Measurements from ENCODE around the gene KIAA1671. TPM values are rescaled to one million over a fixed set of nuclear protein-coding genes. Genes with fewer than 3 reads are reported as not detected.
A peak's percentile ranks its signal among the peaks of the same experiment; 100 is the strongest.
"Not testable (repeated sequence)": the region's sequence is repeated elsewhere in the genome, so short reads cannot be mapped to it uniquely, and the experiment has no call there.

The KIAA1671 gene
- total RNA-seq = 16.5 and 17.6 TPM in 2 replicates

DNA sequence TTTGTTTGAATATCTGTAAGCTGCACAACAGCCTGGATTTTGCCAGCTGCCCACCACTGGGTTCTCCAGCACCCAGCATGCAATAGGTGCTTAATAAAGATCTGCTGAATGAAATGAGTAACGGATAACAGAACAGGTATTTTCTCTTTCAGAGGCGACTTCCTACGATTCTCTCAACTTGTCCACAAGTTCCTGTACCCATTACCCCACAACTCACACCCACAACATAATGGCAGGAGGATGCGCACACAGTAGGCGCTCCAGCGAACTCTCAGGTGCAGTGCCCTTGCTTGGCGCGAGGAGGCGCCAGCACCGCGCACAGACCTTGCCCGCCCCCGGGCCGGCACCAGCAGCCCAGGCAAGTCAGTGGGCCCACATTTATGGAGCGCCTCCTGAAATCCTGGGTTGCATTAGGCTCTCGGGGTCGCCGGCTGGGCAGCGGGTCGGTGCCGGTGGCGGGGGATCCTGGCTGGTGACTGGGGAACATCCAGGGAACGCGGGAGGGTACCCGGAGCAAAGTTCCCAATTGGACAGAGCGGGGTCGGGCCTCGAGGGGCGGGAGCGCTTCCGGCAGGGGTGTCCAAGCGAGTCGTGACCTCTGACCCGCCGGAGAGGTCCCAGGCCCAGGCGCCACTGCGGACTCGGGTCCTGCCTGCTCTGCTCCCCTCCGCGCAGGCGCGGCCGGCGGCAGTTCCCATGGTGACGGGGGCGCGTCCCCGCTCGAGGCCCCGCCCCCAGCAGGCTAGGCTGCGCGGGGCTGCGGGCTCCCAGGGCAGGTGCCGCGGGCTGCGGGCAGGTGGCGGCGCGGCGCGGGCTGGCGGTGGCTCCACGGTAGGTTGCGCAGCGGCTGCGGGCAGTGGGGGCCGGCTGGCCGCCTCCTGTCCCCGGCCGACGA is at the start of gene KIAA1671:
Gene KIAA1671, plus strand, starts transcription at position 775 of the 895 bp plus-strand sequence. CDS start 75,284 bp downstream, outside the sequence.
- H3K36me3 Mint-ChIP-seq (ENCODE audit: low read depth) = no peaks in the 10 kb centered on the region
- peak; percentile 88 for DNase-seq (ENCODE audit: low spot score)
- H3K4me3 Mint-ChIP-seq = peak within 1 kb of the TSS; percentile 83
- peaks cover 31% of the 10 kb centered on the region for H3K4me1 Mint-ChIP-seq (ENCODE audit: low read depth)
- H3K27ac Mint-ChIP-seq = peak within 1 kb of the TSS; percentile 15
- intact Hi-C loops (cut with micrococcal nuclease) = loop anchor here (1.0 to 2.0 kb wide), 4 partner anchors 42 to 105 kb away; no protein-coding TSS in a partner anchor
- no peaks in the 10 kb centered on the region for H3K9me3 Mint-ChIP-seq
- peaks cover 49% of the 10 kb centered on the region for H3K27me3 Mint-ChIP-seq (ENCODE audit: insufficient read depth)

DNA sequence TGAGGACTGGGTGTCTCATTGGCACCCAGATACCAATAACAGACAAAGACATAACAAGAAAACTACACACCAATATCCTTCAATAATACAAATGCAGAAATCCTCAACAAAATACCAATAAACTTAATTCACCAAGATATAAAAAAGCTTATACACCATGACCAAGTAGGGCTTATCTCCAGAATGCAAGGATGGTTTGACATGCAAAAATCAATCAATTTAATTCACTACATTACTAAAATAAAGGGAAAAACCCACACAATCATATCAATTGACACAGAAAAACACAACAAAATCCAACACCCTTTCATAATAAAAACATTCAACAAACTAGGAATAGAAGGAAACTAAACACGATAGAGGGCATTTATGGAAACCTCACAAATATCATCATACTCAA is 46.6 kb upstream of the KIAA1671 start:
- Mint-ChIP-seq H3K27me3 (ENCODE audit: insufficient read depth) (peaks cover 1% of the 10 kb centered on the region), H3K9me3 (peaks cover 14% of the 10 kb centered on the region), H3K27ac (no peak overlapping the region), H3K4me3 (no peak overlapping the region), H3K36me3 (ENCODE audit: low read depth) (no peaks in the 10 kb centered on the region), H3K4me1 (ENCODE audit: low read depth) (no peaks in the 10 kb centered on the region)
- no peak for DNase-seq (ENCODE audit: low spot score)
- intact Hi-C loops (cut with micrococcal nuclease) = no loop called here

- H3K4me3 Mint-ChIP-seq; H3K27me3 Mint-ChIP-seq (ENCODE audit: insufficient read depth); intact Hi-C loops (cut with micrococcal nuclease); DNase-seq (ENCODE audit: low spot score); H3K36me3 Mint-ChIP-seq (ENCODE audit: low read depth); H3K4me1 Mint-ChIP-seq (ENCODE audit: low read depth); H3K27ac Mint-ChIP-seq: not testable (repeated sequence)
- H3K9me3 Mint-ChIP-seq = peaks cover 14% of the 10 kb centered on the region
Measured at GRCh38 chr22:24907101-24907500, 45.4 kb upstream of the KIAA1671 start.

GRCh38 chr22:24920029-24920428 is 32.5 kb upstream of the KIAA1671 start:
- H3K4me1 Mint-ChIP-seq (ENCODE audit: low read depth) = no peaks in the 10 kb centered on the region
- DNase-seq (ENCODE audit: low spot score) = no peak
- no peaks in the 10 kb centered on the region for H3K36me3 Mint-ChIP-seq (ENCODE audit: low read depth)
- H3K4me3 Mint-ChIP-seq = no peak overlapping the region
- H3K27me3 Mint-ChIP-seq (ENCODE audit: insufficient read depth) = no peaks in the 10 kb centered on the region
- intact Hi-C loops (cut with micrococcal nuclease) = no loop called here
- no peaks in the 10 kb centered on the region for H3K9me3 Mint-ChIP-seq
- H3K27ac Mint-ChIP-seq = no peak overlapping the region

DNA sequence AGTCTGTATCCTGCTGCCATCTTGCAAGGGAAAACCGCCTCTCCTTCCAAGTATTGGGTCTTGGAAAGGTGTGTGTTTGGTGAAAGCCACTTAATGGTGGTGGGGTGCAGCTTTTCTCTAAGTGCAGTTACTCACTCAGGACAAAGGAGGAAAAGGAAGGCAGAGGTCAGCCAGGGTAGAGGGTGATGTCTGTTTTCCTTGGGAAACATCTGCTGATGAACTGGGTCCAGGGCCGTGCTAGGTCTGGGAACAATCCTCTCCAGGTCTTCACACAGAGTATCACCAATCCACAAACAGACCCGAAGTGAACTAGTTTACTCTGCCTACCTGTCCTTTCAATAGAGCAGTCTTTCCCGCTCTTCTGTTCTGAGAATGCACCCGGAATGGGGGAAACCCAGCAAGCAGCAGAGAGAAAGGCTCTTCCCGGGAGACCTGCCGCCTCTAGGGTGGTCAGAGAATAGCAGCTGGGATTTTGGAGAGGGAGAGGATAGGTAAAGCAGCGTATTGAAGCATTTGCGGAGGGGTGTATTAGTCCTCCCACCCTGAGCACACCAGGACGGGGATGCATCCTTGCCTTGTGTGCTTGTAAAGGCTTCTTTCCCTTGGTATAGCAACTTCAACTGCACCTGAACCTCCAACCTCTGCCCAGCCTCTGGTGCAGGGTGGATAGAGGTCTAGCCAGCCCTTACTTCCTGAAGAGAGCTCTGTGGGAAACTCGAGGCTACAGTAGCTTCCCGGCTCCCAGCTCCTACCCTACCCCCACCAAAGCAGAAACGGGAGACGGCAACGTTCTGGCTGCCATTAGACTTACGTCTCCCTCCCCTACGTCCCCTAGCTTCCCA is 26.7 kb upstream of the KIAA1671 start:
- H3K27ac Mint-ChIP-seq = no peak overlapping the region
- H3K9me3 Mint-ChIP-seq = no peaks in the 10 kb centered on the region
- no peaks in the 10 kb centered on the region for H3K4me1 Mint-ChIP-seq (ENCODE audit: low read depth)
- intact Hi-C loops (cut with micrococcal nuclease) = no loop called here
- no peak overlapping the region for H3K4me3 Mint-ChIP-seq
- H3K36me3 Mint-ChIP-seq (ENCODE audit: low read depth) = no peaks in the 10 kb centered on the region
- DNase-seq (ENCODE audit: low spot score) = no peak
- H3K27me3 Mint-ChIP-seq (ENCODE audit: insufficient read depth) = peaks cover 16% of the 10 kb centered on the region

DNA sequence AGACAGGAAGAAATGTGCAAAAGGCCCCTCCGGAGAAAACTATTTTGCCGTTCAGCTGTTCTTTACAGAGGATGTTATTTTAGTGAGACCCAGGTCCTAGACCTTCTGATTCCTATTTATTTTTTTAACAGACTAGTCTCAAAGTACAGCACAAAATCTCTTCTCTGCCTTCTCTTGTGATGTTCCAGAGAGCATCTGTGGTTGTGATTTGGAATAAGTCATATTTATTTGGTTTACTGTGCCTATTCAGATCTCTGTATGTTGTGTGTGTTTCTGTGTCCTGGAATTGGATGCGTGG is 26.1 kb upstream of the KIAA1671 start:
- peaks cover 21% of the 10 kb centered on the region for H3K27me3 Mint-ChIP-seq (ENCODE audit: insufficient read depth)
- no peak overlapping the region for H3K4me3 Mint-ChIP-seq
- no peaks in the 10 kb centered on the region for H3K36me3 Mint-ChIP-seq (ENCODE audit: low read depth)
- H3K9me3 Mint-ChIP-seq = no peaks in the 10 kb centered on the region
- intact Hi-C loops (cut with micrococcal nuclease) = no loop called here
- DNase-seq (ENCODE audit: low spot score) = no peak
- no peaks in the 10 kb centered on the region for H3K4me1 Mint-ChIP-seq (ENCODE audit: low read depth)
- H3K27ac Mint-ChIP-seq = no peak overlapping the region

DNA sequence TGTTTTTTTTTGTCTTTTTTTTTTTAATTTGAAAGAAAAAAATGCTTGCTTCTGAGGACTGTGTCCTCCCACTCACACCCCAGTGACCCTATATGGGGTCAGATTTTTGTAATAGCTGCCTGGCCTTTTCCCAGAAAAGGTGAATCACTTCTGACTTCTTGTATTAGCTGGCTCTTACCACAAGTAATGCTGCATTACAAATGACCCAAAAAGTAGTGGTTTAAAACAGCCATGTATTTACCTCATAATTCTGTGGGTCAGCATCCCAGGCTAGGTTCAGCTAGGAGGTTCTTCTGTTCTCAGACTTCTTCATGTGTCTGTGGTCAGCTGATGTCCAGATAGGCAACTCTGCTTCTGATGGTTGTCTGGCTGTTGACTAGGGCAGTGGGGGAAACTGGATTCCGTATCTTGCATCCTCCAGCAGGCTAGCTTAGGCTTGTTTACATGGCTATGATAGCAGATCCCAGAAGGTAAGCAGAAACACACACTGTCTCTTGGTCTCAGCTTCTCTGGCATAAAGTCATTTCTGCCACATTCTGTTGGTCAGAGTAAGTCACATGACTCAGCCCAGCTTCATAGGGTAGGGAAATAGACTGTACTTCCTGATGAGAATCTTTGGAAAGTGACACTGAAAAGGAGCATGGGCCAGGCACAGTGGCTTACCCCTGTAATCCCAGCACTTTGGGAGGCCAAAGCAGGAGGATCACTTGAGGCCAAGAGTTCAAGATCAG is 25.5 kb upstream of the KIAA1671 start:
- H3K27me3 Mint-ChIP-seq (ENCODE audit: insufficient read depth) = peaks cover 28% of the 10 kb centered on the region
- no peaks in the 10 kb centered on the region for H3K36me3 Mint-ChIP-seq (ENCODE audit: low read depth)
- intact Hi-C loops (cut with micrococcal nuclease) = no loop called here
- H3K4me1 Mint-ChIP-seq (ENCODE audit: low read depth) = no peaks in the 10 kb centered on the region
- H3K27ac Mint-ChIP-seq = no peak overlapping the region
- no peaks in the 10 kb centered on the region for H3K9me3 Mint-ChIP-seq
- no peak for DNase-seq (ENCODE audit: low spot score)
- no peak overlapping the region for H3K4me3 Mint-ChIP-seq

GRCh38 chr22:24928322-24928721 is 24.2 kb upstream of the KIAA1671 start:
- H3K9me3 Mint-ChIP-seq = no peaks in the 10 kb centered on the region
- H3K27ac Mint-ChIP-seq = no peak overlapping the region
- H3K4me1 Mint-ChIP-seq (ENCODE audit: low read depth) = no peaks in the 10 kb centered on the region
- no peaks in the 10 kb centered on the region for H3K36me3 Mint-ChIP-seq (ENCODE audit: low read depth)
- peaks cover 29% of the 10 kb centered on the region for H3K27me3 Mint-ChIP-seq (ENCODE audit: insufficient read depth)
- no peak overlapping the region for H3K4me3 Mint-ChIP-seq
- DNase-seq (ENCODE audit: low spot score) = no peak
- intact Hi-C loops (cut with micrococcal nuclease) = no loop called here

GRCh38 chr22:24930678-24931077 is 21.8 kb upstream of the KIAA1671 start:
- H3K27me3 Mint-ChIP-seq (ENCODE audit: insufficient read depth) = peaks cover 29% of the 10 kb centered on the region

GRCh38 chr22:24935771-24936483 is 16.6 kb upstream of the KIAA1671 start:
- no peak overlapping the region for H3K27ac Mint-ChIP-seq
- DNase-seq (ENCODE audit: low spot score) = no peak
- H3K4me1 Mint-ChIP-seq (ENCODE audit: low read depth) = no peaks in the 10 kb centered on the region
- no peaks in the 10 kb centered on the region for H3K36me3 Mint-ChIP-seq (ENCODE audit: low read depth)
- no peaks in the 10 kb centered on the region for H3K9me3 Mint-ChIP-seq
- H3K4me3 Mint-ChIP-seq = no peak overlapping the region
- intact Hi-C loops (cut with micrococcal nuclease) = no loop called here
- H3K27me3 Mint-ChIP-seq (ENCODE audit: insufficient read depth) = peaks cover 12% of the 10 kb centered on the region

More at GRCh38 chr22:24930678-24931077, 21.8 kb upstream of the KIAA1671 start:
- Mint-ChIP-seq H3K4me3 (no peak overlapping the region), H3K36me3 (ENCODE audit: low read depth) (no peaks in the 10 kb centered on the region), H3K27ac (no peak overlapping the region), H3K4me1 (ENCODE audit: low read depth) (no peaks in the 10 kb centered on the region), H3K9me3 (no peaks in the 10 kb centered on the region)
- no peak for DNase-seq (ENCODE audit: low spot score)
- intact Hi-C loops (cut with micrococcal nuclease) = no loop called here

- Mint-ChIP-seq H3K4me1 (ENCODE audit: low read depth) (no peaks in the 10 kb centered on the region), H3K27ac (no peak overlapping the region), H3K4me3 (no peak overlapping the region), H3K9me3 (no peaks in the 10 kb centered on the region), H3K27me3 (ENCODE audit: insufficient read depth) (peaks cover 2% of the 10 kb centered on the region), H3K36me3 (ENCODE audit: low read depth) (no peaks in the 10 kb centered on the region)
- intact Hi-C loops (cut with micrococcal nuclease) = no loop called here
- DNase-seq (ENCODE audit: low spot score) = no peak
Measured at GRCh38 chr22:24937114-24937513, 15.4 kb upstream of the KIAA1671 start.

- peak; percentile 31 for DNase-seq (ENCODE audit: low spot score)
- Mint-ChIP-seq H3K4me3 (no peak overlapping the region), H3K27me3 (ENCODE audit: insufficient read depth) (peaks cover 2% of the 10 kb centered on the region), H3K4me1 (ENCODE audit: low read depth) (no peaks in the 10 kb centered on the region), H3K36me3 (ENCODE audit: low read depth) (no peaks in the 10 kb centered on the region), H3K9me3 (no peaks in the 10 kb centered on the region), H3K27ac (no peak overlapping the region)
- intact Hi-C loops (cut with micrococcal nuclease) = loop anchor here (1.0 kb wide), 3 partner anchors 109 to 233 kb away; no protein-coding TSS in a partner anchor
Measured at GRCh38 chr22:24938741-24939341, 13.7 kb upstream of the KIAA1671 start.

All from activated T-helper 1 cell treated with anti-CD3 and anti-CD28 coated beads, Interleukin-12 subunit alpha, Interleukin-12 subunit beta, Interleukin-2, Interleukin-4 antibody, amounts not matched to agents 30 ng/mL and 10 ng/mL and 1 ng/mL, durations not matched to agents 14 hours and 24 hours and 36 hours (primary cell).